IPS-18a (cell line): ENCODE results near the gene ANKRD17.

Experiments used
- H3K27ac ChIP-seq: one replicate; pipeline ENCODE4 v1.5.1; 2013; ENCODE audit warnings: low read length
- H3K27me3 ChIP-seq: one replicate; pipeline ENCODE4 v1.6.1; 2013; ENCODE audit warnings: mild to moderate bottlenecking, low read length; ENCODE audit not compliant: control insufficient read depth, insufficient read depth
- H3K36me3 ChIP-seq: one replicate; pipeline ENCODE4 v1.6.1; 2013; ENCODE audit warnings: low read depth, low read length; ENCODE audit not compliant: control insufficient read depth
- H3K4me1 ChIP-seq: one replicate; pipeline ENCODE4 v1.6.1; 2013; ENCODE audit warnings: low read depth, low read length; ENCODE audit not compliant: control insufficient read depth
- H3K4me3 ChIP-seq: one replicate; pipeline ENCODE4 v1.5.1; 2013; ENCODE audit warnings: low read length
- H3K9ac ChIP-seq: one replicate; pipeline ENCODE4 v1.6.1; 2013; ENCODE audit warnings: mild to moderate bottlenecking, low read length, moderate library complexity
- H3K9me3 ChIP-seq: one replicate; pipeline ENCODE4 v1.6.1; 2013; ENCODE audit warnings: low read depth, low read length; ENCODE audit not compliant: control insufficient read depth

Gene ANKRD17

DNA sequence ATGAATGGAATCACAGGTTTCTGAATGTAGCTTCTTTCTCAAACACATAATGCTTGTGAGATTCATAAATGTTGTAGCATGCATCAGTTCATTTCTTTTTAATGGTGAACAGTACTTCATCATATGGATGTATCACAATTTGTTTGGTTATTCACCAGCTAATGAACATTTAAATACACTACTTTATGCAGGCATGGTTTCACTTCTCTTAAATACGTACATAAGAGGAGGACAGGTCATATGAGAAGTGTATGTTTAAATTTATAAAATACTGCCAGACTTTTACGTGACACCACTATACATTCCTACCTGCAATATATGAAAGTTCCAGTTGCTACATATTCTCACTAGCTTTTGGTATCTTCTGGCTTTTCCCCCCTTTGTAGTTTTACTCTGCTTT lies 65.4 kb downstream of the ANKRD17 start:
- Histone ChIP-seq H3K36me3 (peaks cover 5% of the 10 kb centered on the region), H3K27ac (no peak overlapping the region), H3K27me3 (no peaks in the 10 kb centered on the region), H3K9me3 (no peaks in the 10 kb centered on the region), H3K4me1 (no peaks in the 10 kb centered on the region), H3K4me3 (no peak overlapping the region), H3K9ac (no peak overlapping the region)

- Histone ChIP-seq H3K36me3 (peaks cover 5% of the 10 kb centered on the region), H3K27me3 (no peaks in the 10 kb centered on the region), H3K4me1 (no peaks in the 10 kb centered on the region), H3K27ac (no peak overlapping the region), H3K9ac (no peak overlapping the region), H3K9me3 (no peaks in the 10 kb centered on the region), H3K4me3 (no peak overlapping the region)
These were observed 69.3 kb downstream of the ANKRD17 start for GRCh38 chr4:73189274-73189810.

- Histone ChIP-seq H3K36me3 (peaks cover 5% of the 10 kb centered on the region), H3K9me3 (no peaks in the 10 kb centered on the region), H3K27ac (no peak overlapping the region)
These were observed 71.3 kb downstream of the ANKRD17 start for GRCh38 chr4:73187325-73187724.

GRCh38 chr4:73185903-73186302 lies 72.7 kb downstream of the ANKRD17 start:
- Histone ChIP-seq H3K9me3 (no peaks in the 10 kb centered on the region), H3K4me3 (no peak overlapping the region), H3K36me3 (peaks cover 5% of the 10 kb centered on the region), H3K27ac (no peak overlapping the region), H3K4me1 (no peaks in the 10 kb centered on the region), H3K9ac (no peak overlapping the region), H3K27me3 (no peaks in the 10 kb centered on the region)

More at GRCh38 chr4:73187325-73187724, 71.3 kb downstream of the ANKRD17 start:
- Histone ChIP-seq H3K4me3 (no peak overlapping the region), H3K9ac (no peak overlapping the region), H3K4me1 (no peaks in the 10 kb centered on the region), H3K27me3 (no peaks in the 10 kb centered on the region)

GRCh38 chr4:73181231-73181630 lies 77.4 kb downstream of the ANKRD17 start:
- Histone ChIP-seq H3K36me3 (peaks cover 6% of the 10 kb centered on the region), H3K4me3 (no peak overlapping the region), H3K4me1 (no peaks in the 10 kb centered on the region), H3K27ac (no peak overlapping the region), H3K27me3 (no peaks in the 10 kb centered on the region), H3K9me3 (no peaks in the 10 kb centered on the region), H3K9ac (no peak overlapping the region)

GRCh38 chr4:73178389-73178788 lies 80.2 kb downstream of the ANKRD17 start:
- peaks cover 11% of the 10 kb centered on the region for H3K36me3 ChIP-seq
- no peak overlapping the region for H3K9ac ChIP-seq
- no peak overlapping the region for H3K4me3 ChIP-seq
- H3K27me3 ChIP-seq = no peaks in the 10 kb centered on the region
- H3K4me1 ChIP-seq = no peaks in the 10 kb centered on the region
- no peak overlapping the region for H3K27ac ChIP-seq
- no peaks in the 10 kb centered on the region for H3K9me3 ChIP-seq

DNA sequence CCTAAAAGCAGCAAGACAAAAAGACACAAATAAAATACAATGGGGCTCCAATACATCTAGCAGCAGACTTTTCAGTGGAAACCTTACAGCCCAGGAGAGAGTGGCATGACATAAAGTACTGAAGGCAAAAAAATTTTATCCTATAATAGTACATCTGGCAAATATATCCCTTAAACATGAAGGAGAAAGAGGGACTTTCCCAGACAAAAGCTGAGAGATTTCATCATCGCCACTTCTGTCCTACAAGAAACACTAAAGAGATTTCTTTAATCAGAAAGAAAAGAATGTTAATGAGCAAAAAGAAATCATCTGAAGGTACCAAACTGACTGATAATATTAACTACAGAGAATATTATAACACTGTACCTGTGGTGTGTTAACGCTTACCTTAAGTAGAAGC lies 86.4 kb downstream of the ANKRD17 start:
- peaks cover 33% of the 10 kb centered on the region for H3K36me3 ChIP-seq
- no peaks in the 10 kb centered on the region for H3K9me3 ChIP-seq
- H3K27ac ChIP-seq = no peak overlapping the region

GRCh38 chr4:73170518-73171198 lies 87.9 kb downstream of the ANKRD17 start:
- Histone ChIP-seq H3K27ac (no peak overlapping the region), H3K36me3 (peaks cover 27% of the 10 kb centered on the region), H3K4me1 (no peaks in the 10 kb centered on the region), H3K9ac (no peak overlapping the region), H3K4me3 (no peak overlapping the region), H3K27me3 (no peaks in the 10 kb centered on the region), H3K9me3 (no peaks in the 10 kb centered on the region)

More for the DNA sequence above, 86.4 kb downstream of the ANKRD17 start:
- Histone ChIP-seq H3K4me1 (no peaks in the 10 kb centered on the region), H3K9ac (no peak overlapping the region), H3K4me3 (no peak overlapping the region), H3K27me3 (no peaks in the 10 kb centered on the region)

- no peak overlapping the region for H3K4me3 ChIP-seq
- H3K4me1 ChIP-seq = no peaks in the 10 kb centered on the region
- H3K9ac ChIP-seq = no peak overlapping the region
- no peaks in the 10 kb centered on the region for H3K27me3 ChIP-seq
- no peak overlapping the region for H3K27ac ChIP-seq
- H3K36me3 ChIP-seq = peaks cover 38% of the 10 kb centered on the region
- H3K9me3 ChIP-seq = no peaks in the 10 kb centered on the region
These were observed 92.4 kb downstream of the ANKRD17 start for GRCh38 chr4:73166212-73166611.

DNA sequence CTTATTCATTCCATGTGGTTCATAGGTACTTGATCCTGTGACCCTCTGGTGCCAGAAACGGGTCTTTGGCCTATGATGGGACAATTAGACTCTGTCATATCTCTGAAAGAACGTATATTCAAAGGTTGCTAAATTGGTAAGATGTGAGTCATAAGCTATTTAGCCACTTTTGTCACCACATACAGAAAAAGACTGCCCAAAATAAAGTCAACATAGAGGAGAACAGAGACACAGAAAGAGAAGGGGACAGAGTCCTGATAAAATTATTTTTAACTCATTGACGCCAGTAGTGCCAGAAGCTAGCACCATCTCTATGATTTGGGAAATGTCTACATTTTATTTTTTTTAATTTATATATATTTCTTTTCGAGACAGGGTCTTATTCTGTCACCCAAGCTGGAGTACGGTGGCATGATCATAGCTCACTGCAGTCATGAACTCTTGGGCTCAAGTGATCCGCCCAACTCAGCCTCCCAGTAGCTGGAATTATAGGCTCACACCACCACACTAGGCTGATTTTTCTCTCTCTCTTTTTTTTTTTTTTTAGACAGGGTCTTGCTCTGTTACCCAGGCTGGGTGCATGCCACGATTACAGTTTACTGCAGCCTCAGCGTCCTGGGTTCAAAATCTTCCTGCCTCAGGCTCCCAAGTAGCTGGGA lies 96.9 kb downstream of the ANKRD17 start:
- Histone ChIP-seq H3K9me3 (no peaks in the 10 kb centered on the region), H3K36me3 (peaks cover 36% of the 10 kb centered on the region), H3K4me3 (no peak overlapping the region), H3K27me3 (no peaks in the 10 kb centered on the region), H3K27ac (no peak overlapping the region), H3K4me1 (no peaks in the 10 kb centered on the region), H3K9ac (no peak overlapping the region)

GRCh38 chr4:73156394-73156793 lies 102.2 kb downstream of the ANKRD17 start:
- Histone ChIP-seq H3K9me3 (no peaks in the 10 kb centered on the region), H3K4me1 (no peaks in the 10 kb centered on the region), H3K4me3 (no peak overlapping the region), H3K27ac (no peak overlapping the region), H3K36me3 (peaks cover 42% of the 10 kb centered on the region), H3K9ac (no peak overlapping the region), H3K27me3 (no peaks in the 10 kb centered on the region)

DNA sequence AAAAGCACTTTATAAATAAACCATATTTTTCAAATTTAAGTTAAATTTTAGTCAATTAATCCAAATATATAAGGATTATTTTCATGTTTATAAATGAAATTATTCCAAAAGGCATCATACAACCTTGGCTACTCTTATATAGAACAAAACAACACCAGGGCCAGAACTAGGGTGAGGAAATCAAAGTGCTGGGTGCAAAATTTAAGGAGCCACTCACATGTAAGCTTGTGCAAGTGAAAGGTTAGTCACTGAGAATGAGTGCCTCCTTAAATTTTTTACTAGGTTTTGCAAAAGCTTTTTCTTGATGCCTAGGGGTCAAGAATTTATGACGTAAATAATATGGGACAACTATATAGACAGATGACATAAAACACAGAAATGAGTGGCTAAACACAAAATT lies 105.7 kb downstream of the ANKRD17 start:
- Histone ChIP-seq H3K4me1 (no peaks in the 10 kb centered on the region), H3K27me3 (no peaks in the 10 kb centered on the region), H3K36me3 (peaks cover 47% of the 10 kb centered on the region), H3K9ac (no peak overlapping the region), H3K27ac (no peak overlapping the region), H3K9me3 (no peaks in the 10 kb centered on the region), H3K4me3 (no peak overlapping the region)
